Testis (tissue), 3 donors: Measurements from ENCODE around the gene NFKB1. TPM values are rescaled to one million over a fixed set of nuclear protein-coding genes. Genes with fewer than 3 reads are reported as not detected.

Experiments used
- DNase-seq: peaks from one replicate; pipeline ENCODE4 v3.0.0-alpha.2; 2019
- H3K27ac ChIP-seq, 2 donors: fragments of 200-600 bp; sonication (generic); one replicate each; pipeline ENCODE4 v1.5.1; 2019
- H3K27me3 ChIP-seq: fragments of 200-600 bp; sonication (generic); one replicate; pipeline ENCODE4 v1.5.1; 2019
- H3K36me3 ChIP-seq: fragments of 200-600 bp; sonication (generic); one replicate; pipeline ENCODE4 v1.5.1; 2017; ENCODE audit warnings: low read depth; ENCODE audit errors: missing control alignments
- H3K4me1 ChIP-seq: fragments of 200-600 bp; sonication (generic); one replicate; pipeline ENCODE4 v1.5.1; 2019
- H3K4me3 ChIP-seq, 2 donors: fragments of 200-600 bp; sonication (generic); one replicate each; pipeline ENCODE4 v1.5.1; 2017 to 2019
- H3K9me3 ChIP-seq: fragments of 200-600 bp; sonication (generic); one replicate; pipeline ENCODE4 v1.5.1; 2017
- CTCF ChIP-seq, 3 experiments: fragments of 450-650 bp in 2 of 3; fragments of 200-600 bp in 1 of 3; sonication (generic) in 1 of 3; IDR thresholded peaks; one replicate each; pipeline ENCODE4 v1.5.1; 2016 to 2019; ENCODE audit warnings: antibody characterized with exemption in 3 of 3, mild to moderate bottlenecking in 2 of 3, moderate library complexity in 1 of 3
- POLR2A ChIP-seq: fragments of 450-650 bp; IDR thresholded peaks from one replicate; pipeline ENCODE4 v1.6.1; 2017; ENCODE audit warnings: antibody characterized with exemption, mild to moderate bottlenecking, moderate library complexity
- WGBS, 2 donors: methylation state at CpG; one replicate each; pipeline ENCODE4 v1.1.5; 2018; 5-methylcytosine and 5-hydroxymethylcytosine counted together
- intact Hi-C: fragments of 100-400 bp; cut with DNase I; formaldehyde crosslinking; loops from one replicate; pipeline ENCODE4 v1.15.1; 2023; ENCODE audit warnings: low total_unique reads
- polyA plus RNA-seq: library from polyadenylated mRNA; stranded (reverse); fragments of 350-450 nt; fragmentation: Illumina TruSeq; extraction: RNeasy Lipid Tissue Mini Kit (QIAGEN cat#74804); gene quantifications from one replicate; pipeline ENCODE4 v1.2.3, GENCODE V29; 2014; ENCODE audit warnings: low read depth, low replicate concordance; ENCODE audit not compliant: insufficient read depth
- total RNA-seq, 2 donors: library from RNA; depleted of rRNA; stranded (reverse); fragments of >200 nt; gene quantifications; one replicate each; pipeline ENCODE4 v1.2.3, GENCODE V29; 2016

NFKB1 gene
- total and polyA plus RNA-seq, 3 donors from 2014 or later = 22.2 to 27.4 (median 24.6) TPM

DNA sequence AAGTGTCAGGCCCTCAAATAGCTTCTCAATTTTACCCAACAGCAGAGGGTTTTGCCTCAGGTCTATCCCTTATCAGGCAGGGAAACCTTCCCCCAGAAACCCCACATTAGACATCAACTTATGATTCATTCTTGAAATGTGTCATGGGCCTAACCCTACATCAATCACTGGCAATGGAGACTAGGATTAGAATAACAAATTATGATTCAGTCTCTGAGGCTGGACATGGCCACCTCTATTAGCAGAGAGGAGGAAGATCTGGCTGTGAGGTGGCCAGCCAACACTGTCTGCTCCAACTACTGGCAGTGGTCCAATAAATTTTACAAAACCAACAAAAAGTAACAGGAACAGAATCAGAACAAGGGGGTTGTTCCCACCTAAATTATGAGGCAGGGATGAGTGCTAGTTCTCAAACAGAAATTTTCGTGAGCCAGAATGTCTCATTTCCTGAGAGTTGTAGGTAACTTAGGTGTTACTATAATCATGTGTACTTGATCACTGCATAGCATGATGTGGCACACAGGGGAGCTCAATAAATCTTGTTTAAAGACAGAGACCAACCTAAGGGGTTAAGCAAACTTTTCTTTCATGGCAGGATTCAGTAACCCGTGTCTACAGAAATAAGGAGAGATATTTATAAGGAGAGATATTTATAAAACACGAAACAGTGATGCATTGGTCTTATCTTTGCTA lies 126.8 kb downstream of the NFKB1 start:
- intact Hi-C loops = loop anchor here (10.0 kb wide), 2 partner anchors 173 to 387 kb away; partner anchors contain the start of gene SLC9B1
- H3K27me3 ChIP-seq = no peaks in the 10 kb centered on the region
- no peaks in the 10 kb centered on the region for H3K4me1 ChIP-seq
- H3K4me3 ChIP-seq = no peak overlapping the region
- H3K36me3 ChIP-seq = no peaks in the 10 kb centered on the region
- no peak for DNase-seq
- no peaks in the 10 kb centered on the region for H3K9me3 ChIP-seq
- no peak overlapping the region for H3K27ac ChIP-seq
- TF ChIP-seq CTCF (IDR thresholded peaks at IDR 0.05) = no peak
- TF ChIP-seq POLR2A = no peak
- WGBS, 2 donors = 69% methylated on average over 3 of the region's 3 CpGs

- DNase-seq = no peak
- H3K36me3 ChIP-seq = no peaks in the 10 kb centered on the region
- no peak for TF ChIP-seq POLR2A
- no peak for TF ChIP-seq CTCF (IDR thresholded peaks at IDR 0.05)
- no peaks in the 10 kb centered on the region for H3K4me1 ChIP-seq
- intact Hi-C loops = loop anchor here (10.0 kb wide), 2 partner anchors 175 to 385 kb away; partner anchors contain the start of gene SLC9B1
- no peaks in the 10 kb centered on the region for H3K9me3 ChIP-seq
- 81 to 82% methylated on average over 13 of the region's 13 CpGs for WGBS, 2 donors
- H3K4me3 ChIP-seq = no peak overlapping the region
- no peaks in the 10 kb centered on the region for H3K27me3 ChIP-seq
- no peak overlapping the region for H3K27ac ChIP-seq
These were observed 128.5 kb downstream of the NFKB1 start for GRCh38 chr4:102629673-102630072.

DNA sequence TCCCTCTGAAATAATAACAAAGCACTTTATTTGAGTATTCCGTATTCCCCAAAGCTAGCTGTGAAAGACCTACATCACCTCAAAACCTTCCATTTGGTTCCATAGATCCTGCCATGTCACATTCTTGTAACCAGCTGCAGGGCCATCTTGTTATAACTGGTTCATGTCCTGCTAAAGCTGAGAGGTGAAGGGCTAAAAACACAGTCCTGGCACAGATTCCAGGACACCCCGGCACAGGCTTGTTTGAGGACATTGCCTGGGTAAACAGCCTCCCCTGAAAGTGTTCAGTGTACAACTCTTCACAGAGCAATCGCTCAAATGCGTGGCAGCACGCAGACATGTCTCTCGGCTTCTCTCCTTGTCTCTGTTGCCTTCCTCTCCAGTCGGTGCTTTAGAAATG lies 130.5 kb downstream of the NFKB1 start:
- no peak for DNase-seq
- Histone ChIP-seq H3K9me3 (no peaks in the 10 kb centered on the region), H3K4me3 (no peak overlapping the region), H3K27ac (no peak overlapping the region), H3K27me3 (no peaks in the 10 kb centered on the region), H3K36me3 (no peaks in the 10 kb centered on the region), H3K4me1 (no peaks in the 10 kb centered on the region)
- intact Hi-C loops = no loop called here
- 78 to 80% methylated on average over 7 of the region's 7 CpGs for WGBS, 2 donors
- TF ChIP-seq CTCF (IDR thresholded peaks at IDR 0.05) (no peak), POLR2A (no peak)

GRCh38 chr4:102632241-102633065 lies 131.3 kb downstream of the NFKB1 start:
- Histone ChIP-seq H3K9me3 (no peaks in the 10 kb centered on the region), H3K27ac (no peak overlapping the region), H3K27me3 (no peaks in the 10 kb centered on the region), H3K4me3 (no peak overlapping the region), H3K4me1 (no peaks in the 10 kb centered on the region), H3K36me3 (no peaks in the 10 kb centered on the region)
- no peak for DNase-seq
- WGBS, 2 donors = 54 to 60% methylated on average over 6 of the region's 6 CpGs
- no peak for TF ChIP-seq CTCF (IDR thresholded peaks at IDR 0.05)
- TF ChIP-seq POLR2A = no peak
- intact Hi-C loops = no loop called here
